ENCODE data around the gene ACVR1C.
"Not testable (repeated sequence)": the region's sequence is repeated elsewhere in the genome, so short reads cannot be mapped to it uniquely, and the experiment has no call there.

The ACVR1C gene

DNA sequence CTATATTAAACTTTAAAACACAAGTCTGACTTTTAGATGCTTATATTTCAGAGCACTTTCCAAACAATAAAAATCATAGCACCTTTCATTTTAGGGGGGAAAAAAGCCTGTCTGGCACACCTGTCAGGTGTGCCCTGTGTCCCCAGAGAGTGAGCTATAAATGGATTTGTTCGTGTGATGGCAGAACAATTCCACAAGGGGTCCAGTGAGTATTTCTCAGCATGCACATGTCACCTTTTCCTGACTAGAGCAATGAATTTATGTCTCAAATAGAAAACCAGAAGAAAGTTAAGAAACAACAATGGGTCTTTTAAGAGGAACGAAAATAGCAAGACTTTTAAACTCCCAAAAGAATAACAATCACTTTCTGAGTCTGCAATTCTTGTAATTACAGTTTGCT lies 55.9 kb downstream of the ACVR1C start:
- no peak for DNase-seq

DNA sequence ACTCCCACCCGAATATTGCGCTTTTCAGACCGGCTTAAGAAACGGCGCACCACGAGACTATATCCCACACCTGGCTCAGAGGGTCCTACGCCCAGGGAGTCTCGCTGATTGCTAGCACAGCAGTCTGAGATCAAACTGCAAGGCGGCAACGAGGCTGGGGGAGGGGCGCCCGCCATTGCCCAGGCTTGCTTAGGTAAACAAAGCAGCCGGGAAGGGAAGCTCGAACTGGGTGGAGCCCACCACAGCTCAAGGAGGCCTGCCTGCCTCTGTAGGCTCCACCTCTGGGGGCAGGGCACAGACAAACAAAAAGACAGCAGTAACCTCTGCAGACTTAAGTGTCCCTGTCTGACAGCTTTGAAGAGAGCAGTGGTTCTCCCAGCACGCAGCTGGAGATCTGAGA lies 62.0 kb downstream of the ACVR1C start:
- DNase-seq, result not testable (repeated sequence)

DNA sequence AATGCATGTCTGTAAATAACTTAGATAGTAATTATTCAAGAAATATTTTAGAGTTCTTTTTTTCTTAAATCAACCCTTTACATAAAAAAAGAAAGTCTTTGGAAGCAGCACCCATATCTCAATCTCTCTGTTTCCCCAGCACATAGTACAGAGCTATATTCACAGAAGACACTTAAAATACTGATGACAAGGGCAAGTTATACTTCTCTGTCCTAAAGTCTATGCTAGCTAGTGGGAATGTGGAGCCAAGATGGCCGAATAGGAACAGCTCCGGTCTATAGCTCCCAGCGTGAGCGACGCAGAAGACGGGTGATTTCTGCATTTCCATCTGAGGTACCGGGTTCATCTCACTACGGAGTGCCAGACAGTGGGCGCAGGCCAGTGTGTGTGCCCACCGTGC lies 62.6 kb downstream of the ACVR1C start:
- DNase-seq, result not testable (repeated sequence)

GRCh38 chr2:157565550-157565949 lies 63.1 kb downstream of the ACVR1C start:
- DNase-seq, result no peak

DNA sequence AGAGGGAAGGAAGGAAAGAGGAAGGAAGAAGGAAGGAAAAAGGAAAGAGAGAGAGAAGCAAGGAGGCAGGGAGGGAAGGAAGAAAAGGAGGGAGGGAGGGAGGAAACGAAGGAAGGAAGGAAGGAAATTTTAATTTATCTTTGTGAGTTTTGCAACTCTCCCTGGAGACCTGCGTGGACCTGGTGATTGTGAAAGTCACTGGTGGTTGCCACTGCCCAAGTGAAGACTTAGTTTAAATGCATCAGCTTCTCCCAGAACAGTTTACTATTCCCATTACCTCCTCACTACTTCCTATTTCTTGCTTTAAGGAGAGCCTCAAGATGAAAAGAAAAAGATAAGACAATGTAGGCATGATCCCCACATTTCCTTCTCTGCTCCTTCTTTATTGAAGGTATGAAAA lies 68.8 kb downstream of the ACVR1C start:
- no peak for DNase-seq

DNA sequence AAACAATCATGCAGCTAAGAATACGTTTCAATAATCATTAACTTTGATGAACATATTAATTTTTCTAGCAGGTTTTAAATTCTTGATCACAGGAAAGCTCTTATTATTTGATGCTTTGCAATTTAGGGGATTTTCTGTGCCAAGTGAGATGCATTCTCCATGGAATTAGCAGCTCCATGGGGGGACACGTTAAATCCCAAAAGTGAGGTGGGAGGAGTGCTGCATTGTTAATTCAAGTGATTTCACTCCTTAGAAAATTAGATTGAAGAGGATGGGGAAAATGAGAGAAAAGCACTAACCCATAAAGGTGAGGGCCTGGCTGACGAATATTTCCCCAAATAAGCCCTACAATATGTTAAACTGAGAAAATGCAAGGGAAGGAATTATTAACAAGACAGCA lies 69.2 kb downstream of the ACVR1C start:
- DNase-seq, result no peak

DNA sequence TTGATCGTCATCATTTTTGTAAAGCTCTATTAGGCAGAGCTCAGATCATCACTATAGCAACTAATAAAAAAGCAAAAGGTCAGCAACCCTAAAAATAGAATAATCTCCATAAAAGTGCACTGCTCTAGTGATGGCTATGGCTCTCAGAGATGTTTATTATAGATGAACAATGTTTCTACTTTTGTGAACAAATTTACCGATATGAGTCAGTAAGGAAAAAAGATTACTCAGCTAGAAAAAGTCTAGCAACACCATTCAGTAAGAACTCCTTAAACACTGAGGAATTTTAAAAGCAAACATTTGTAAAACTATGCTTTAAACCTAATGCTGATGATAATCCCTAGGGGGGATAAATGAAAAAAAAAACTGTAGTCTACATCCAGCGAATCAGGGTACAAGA lies 69.6 kb downstream of the ACVR1C start:
- no peak for DNase-seq

GRCh38 chr2:157557770-157558169 lies 70.9 kb downstream of the ACVR1C start:
- no peak for DNase-seq

- no peak for DNase-seq
Measured at GRCh38 chr2:157540102-157540501, 88.6 kb downstream of the ACVR1C start.

DNA sequence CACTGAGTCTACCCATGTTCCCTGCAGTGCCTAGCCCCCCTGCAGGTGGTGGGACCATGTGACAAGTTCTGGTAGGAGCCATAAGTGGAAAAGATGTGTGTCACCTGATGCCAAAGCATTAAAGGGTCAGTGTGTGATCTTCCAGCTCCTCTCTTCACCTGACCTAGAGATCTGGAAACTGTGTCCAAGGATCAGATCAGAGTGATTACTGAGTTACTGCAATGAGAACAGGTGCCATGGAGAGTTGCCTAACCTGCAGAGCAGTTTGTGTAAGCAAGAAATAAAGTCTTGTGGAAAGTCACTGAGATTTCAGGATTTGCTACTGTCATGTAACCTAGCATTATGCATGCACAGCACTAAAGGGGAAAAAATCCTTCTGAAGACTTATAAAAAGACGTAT lies 90.6 kb downstream of the ACVR1C start:
- no peak for DNase-seq

- DNase-seq, result no peak
Measured at GRCh38 chr2:157536815-157537214, 91.8 kb downstream of the ACVR1C start.

DNA sequence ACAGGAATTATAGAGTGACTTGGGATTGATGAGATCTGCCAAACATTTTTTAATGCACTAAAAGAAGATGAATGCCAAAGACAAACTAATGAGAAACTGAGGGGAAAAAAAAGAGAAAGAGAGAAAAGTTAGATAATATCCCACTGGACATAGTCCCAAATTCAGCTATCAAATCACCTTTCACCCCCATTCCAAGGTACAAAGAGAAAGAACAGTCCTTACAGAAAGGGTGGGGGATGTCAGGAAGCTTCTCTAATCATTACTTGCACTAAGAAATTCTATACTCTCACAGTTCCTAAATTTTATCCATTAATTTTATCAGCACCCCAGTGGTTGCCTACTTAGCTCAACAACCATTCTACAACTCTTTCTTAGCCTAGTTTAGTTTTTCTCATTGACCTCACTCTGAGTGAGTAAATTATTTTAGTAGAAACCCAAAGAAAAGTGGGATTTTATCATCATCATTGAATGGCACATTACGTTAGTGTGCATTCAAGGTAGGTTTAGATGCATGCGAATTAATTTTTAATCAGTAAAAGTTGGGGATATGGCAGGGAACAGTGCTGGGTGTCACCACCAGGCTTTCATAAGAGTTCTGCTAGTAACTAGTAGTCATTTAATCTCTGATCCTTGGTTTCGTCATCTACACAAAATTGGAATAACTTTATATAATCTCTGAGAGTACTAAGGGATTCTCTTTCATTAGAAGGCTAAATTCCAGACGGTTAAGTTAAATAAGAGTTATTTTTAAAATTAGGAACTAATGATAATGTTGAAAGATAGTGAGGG lies 99.5 kb downstream of the ACVR1C start:
- DNase-seq, result no peak

- no peak for DNase-seq
Measured at GRCh38 chr2:157526070-157526469, 102.6 kb downstream of the ACVR1C start.

DNA sequence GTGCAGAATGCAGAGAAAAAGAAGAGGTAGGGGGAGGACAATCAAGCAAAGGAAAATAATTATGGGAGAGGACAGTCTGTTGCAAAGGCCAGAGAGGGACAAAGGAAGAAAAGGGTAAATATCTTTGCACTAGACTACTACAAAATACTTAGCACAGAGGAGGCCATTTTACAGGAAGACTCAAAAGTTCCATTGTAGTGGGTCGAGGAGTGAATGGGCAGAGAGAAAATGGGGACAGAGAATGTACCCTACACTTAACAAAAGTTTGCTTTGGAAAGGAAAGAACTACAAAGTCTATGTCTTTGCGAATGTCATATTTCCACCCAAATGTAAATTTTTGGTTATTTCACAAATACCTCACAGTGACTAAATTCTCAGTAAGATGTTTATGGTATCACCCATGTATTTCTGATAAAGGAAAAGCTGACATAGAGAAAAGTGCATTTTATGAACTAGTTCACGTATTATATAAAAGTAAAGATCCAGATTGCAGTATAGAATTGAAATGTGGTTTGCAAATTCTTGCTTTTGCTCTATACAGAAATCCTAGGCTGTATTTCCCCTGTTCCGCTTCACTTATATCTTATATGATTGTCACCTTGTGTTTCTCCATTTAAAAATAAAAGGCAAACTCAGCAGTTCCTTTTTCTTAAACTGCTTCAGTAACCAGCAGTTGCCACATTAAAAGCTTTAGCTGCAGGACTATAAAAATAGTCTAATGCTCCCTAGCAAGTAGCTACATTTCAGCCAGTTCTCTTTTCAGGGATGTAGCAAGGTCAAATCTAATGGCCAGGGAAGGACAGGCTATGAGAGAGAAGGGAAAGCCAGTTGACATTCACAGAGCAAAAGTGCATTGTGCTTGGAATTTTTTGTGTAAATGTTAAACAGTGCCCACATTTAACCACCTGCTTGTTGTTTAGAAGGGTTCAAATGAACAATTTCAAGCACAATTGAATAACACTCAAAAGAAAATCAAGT lies 105.1 kb downstream of the ACVR1C start:
- no peak for DNase-seq

- DNase-seq, result not testable (repeated sequence)
Measured at GRCh38 chr2:157514966-157515365, 113.7 kb downstream of the ACVR1C start.

DNA sequence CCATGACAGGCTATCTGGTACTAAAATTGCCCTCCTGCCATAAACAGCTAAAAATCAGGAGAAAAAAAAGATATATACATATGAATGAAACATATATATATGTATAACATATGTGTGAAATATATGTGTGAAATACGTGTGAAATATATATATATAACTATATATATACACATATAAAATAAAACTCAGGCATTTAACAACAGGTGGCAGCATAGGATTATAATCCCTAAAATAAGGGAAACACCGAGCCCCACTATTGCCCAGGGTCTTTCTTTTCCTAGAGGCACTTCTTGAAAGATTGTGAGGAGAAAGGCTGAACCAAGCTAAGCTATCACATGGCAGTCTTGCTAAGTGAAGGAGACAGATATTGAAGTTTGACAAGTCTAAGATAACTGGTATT lies 118.9 kb downstream of the ACVR1C start:
- no peak for DNase-seq

GRCh38 chr2:157508676-157509075 lies 120.0 kb downstream of the ACVR1C start:
- DNase-seq, result no peak

DNA sequence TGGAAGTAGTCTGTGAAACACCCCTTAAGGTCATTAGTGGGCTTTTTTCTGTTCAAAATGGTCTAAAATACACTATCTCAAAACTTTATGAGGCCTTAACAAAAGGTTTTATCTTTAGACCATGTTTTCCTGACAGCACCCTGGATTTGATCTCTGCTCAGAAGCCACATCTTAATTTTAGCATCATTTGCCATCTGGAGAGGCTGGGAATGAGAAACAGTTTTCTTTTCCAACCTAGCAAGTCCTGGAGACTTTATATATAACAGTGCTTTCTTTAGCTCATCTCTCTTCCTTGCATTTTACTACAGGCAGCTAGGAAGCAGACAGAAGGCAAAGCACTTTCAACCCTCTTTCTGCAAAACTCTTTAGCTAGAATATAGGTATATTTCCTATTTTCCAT lies 122.1 kb downstream of the ACVR1C start:
- no peak for DNase-seq

DNA sequence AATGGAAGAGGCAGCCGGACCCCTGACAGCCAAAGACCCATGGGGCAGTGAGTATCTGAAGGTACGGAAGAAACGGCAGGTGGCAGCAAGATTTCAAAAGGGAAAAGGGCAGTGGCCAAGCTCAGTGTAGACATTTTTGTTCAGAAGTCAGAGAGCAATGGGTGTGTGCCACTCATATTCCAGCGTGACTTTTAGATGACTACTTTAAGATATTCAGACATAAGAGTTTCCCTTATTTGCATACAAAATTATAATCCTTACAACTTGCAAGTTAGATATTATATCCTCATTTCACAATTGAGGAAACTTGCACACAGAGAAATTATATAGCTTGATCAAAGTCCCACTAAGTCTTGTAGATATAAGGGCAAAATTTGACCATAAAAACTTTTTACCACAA lies 124.0 kb downstream of the ACVR1C start:
- no peak for DNase-seq

DNA sequence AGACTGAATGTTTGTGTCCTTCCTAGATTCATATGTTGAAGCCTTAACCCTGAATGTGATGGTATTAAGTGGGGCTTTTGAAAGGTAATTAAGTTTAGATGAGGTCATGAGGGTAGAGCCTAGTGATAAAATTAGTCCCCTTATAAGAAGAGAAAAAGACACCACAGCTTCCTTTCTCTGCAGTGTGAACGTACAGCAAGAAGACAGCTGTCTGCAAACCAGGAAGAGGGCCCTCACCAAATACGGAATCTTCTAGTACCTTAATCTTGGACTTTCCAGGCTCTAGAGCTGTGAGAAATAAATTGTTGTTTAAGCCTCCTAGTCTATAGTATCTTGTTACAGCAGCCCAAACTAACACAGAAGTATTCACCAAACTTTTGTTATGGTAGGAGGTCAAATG lies 127.6 kb downstream of the ACVR1C start:
- DNase-seq, result no peak

DNA sequence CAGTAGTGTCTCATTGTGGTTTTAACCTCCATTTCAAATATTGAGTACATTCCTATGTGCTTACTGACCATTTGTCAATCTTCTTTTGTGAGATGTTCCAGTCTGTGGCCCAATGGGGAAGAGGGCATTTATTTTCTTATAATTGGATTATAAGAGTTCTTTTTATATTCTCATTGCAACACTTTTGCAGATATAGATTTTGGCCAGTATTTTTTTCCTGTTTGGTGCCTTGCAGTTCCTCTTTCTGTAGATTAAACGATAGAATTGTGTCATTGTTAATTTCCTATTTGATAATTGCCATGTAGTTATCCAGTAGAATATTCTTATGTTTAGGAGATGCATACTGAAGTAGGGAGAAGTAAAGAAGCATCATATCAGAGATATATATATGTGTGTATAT lies 128.3 kb downstream of the ACVR1C start:
- no peak for DNase-seq

GRCh38 chr2:157498483-157498882 lies 130.2 kb downstream of the ACVR1C start:
- no peak for DNase-seq

DNA sequence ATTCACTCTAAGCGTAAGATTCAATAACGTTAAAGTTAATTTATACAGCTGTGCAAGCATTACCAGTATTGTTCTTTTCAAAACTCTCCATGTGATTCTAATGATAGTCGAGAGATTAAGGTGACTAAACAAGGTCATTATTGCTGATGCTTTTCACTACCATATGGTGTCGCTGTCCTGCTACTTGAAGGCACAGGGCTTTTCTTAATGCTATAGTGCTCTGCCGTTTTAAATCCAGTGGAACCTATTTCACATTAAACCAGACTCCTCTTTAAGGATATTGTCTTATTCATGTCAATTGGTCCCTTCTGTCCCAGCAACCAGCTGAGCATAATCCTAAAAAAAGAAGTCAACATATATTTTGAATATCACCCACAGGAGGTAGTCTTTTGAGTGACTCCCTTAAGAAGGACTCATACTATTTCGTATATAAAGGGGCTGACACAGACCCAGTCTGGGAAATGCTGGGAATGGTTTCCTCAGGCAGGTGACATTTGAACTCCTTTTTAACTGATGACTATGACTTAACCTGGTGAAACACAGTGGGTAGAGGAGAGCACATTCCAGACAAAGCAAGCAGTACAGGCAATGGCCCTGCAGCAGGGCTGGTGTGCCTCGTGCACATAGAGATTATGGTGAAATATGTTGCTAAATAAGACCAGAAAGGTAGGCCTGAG lies 130.9 kb downstream of the ACVR1C start:
- no peak for DNase-seq
